GM19035 (cell line): ENCODE measurements around the gene KCND2.
"Not testable (repeated sequence)": the region's sequence is repeated elsewhere in the genome, so short reads cannot be mapped to it uniquely, and the experiment has no call there.

Experiments used
- ATAC-seq: cut with Tn5 transposase; IDR thresholded peaks from one replicate; pipeline ENCODE4 v1.9.1; 2021; ENCODE audit not compliant: unreplicated experiment

Gene KCND2

GRCh38 chr7:120691915-120692314 is 418.9 kb downstream of the KCND2 start:
- ATAC-seq = no peak

- ATAC-seq = no peak
Observed at GRCh38 chr7:120695848-120696247, 422.9 kb downstream of the KCND2 start.

- ATAC-seq = no peak
Observed at GRCh38 chr7:120700796-120701195, 427.8 kb downstream of the KCND2 start.

- not testable (repeated sequence) for ATAC-seq
Observed at GRCh38 chr7:120702408-120702807, 429.4 kb downstream of the KCND2 start.

GRCh38 chr7:120703585-120704240 is 430.7 kb downstream of the KCND2 start:
- no peak for ATAC-seq

- no peak for ATAC-seq
Observed at GRCh38 chr7:120709252-120709971, 436.4 kb downstream of the KCND2 start.

GRCh38 chr7:120709972-120710320 is 437.0 kb downstream of the KCND2 start:
- ATAC-seq = no peak

- ATAC-seq = no peak
Observed at GRCh38 chr7:120714945-120715344, 442.0 kb downstream of the KCND2 start.

- no peak for ATAC-seq
Observed at GRCh38 chr7:120716307-120716706, 443.3 kb downstream of the KCND2 start.

- ATAC-seq = no peak
Observed at GRCh38 chr7:120717166-120717565, 444.2 kb downstream of the KCND2 start.

- no peak for ATAC-seq
Observed at GRCh38 chr7:120718361-120718760, 445.4 kb downstream of the KCND2 start.

- ATAC-seq = no peak
Observed at GRCh38 chr7:120720317-120720716, 447.3 kb downstream of the KCND2 start.

- ATAC-seq = no peak
Observed at GRCh38 chr7:120723465-120724385, 450.8 kb downstream of the KCND2 start.

- ATAC-seq = no peak
Observed at GRCh38 chr7:120724448-120724847, 451.5 kb downstream of the KCND2 start.

- ATAC-seq = no peak
Observed at GRCh38 chr7:120724955-120725354, 452.0 kb downstream of the KCND2 start.

GRCh38 chr7:120725376-120726039 is 452.5 kb downstream of the KCND2 start:
- ATAC-seq = no peak

- ATAC-seq = no peak
Observed at GRCh38 chr7:120729245-120729644, 456.3 kb downstream of the KCND2 start.

- no peak for ATAC-seq
Observed at GRCh38 chr7:120731271-120731670, 458.3 kb downstream of the KCND2 start.

GRCh38 chr7:120732256-120732655 is 459.3 kb downstream of the KCND2 start:
- ATAC-seq = no peak

GRCh38 chr7:120733143-120733542 is 460.2 kb downstream of the KCND2 start:
- no peak for ATAC-seq

- no peak for ATAC-seq
Observed at GRCh38 chr7:120733835-120734234, 460.9 kb downstream of the KCND2 start.
